Measurements from ENCODE around the gene MRC2. TPM values are rescaled to one million over a fixed set of nuclear protein-coding genes. Genes with fewer than 3 reads are reported as not detected.

The MRC2 gene
- polyA plus RNA-seq, 3 donors from 2014 or later, result not detected

- Mint-ChIP-seq H3K36me3 (no peaks in the 10 kb centered on the region), H3K27me3 (ENCODE audit: low read depth in 3 of 3) (peaks cover 0 to 2% (median 1%) of the 10 kb centered on the region in 3 donors), H3K9me3 (no peaks in the 10 kb centered on the region), H3K27ac (no peak overlapping the region), H3K4me1 (no peaks in the 10 kb centered on the region), H3K4me3 (no peak overlapping the region)
- no peak for DNase-seq
Measured at GRCh38 chr17:62738281-62738680, 110.8 kb downstream of the MRC2 start.

GRCh38 chr17:62739645-62740388, 112.3 kb downstream of the MRC2 start:
- Mint-ChIP-seq H3K36me3 (no peaks in the 10 kb centered on the region), H3K4me3 (no peak overlapping the region), H3K9me3 (no peaks in the 10 kb centered on the region), H3K4me1 (no peaks in the 10 kb centered on the region), H3K27ac (no peak overlapping the region), H3K27me3 (ENCODE audit: low read depth in 3 of 3) (peaks cover 0 to 2% (median 2%) of the 10 kb centered on the region in 3 donors)
- DNase-seq, result no peak

- no peaks in the 10 kb centered on the region for H3K36me3 Mint-ChIP-seq
- H3K4me1 Mint-ChIP-seq, result no peaks in the 10 kb centered on the region
- no peak for DNase-seq
- H3K27ac Mint-ChIP-seq, result no peak overlapping the region
- H3K4me3 Mint-ChIP-seq, result no peak overlapping the region
- peaks cover 0 to 2% (median 2%) of the 10 kb centered on the region in 3 donors for H3K27me3 Mint-ChIP-seq (ENCODE audit: low read depth in 3 of 3)
- H3K9me3 Mint-ChIP-seq, result no peaks in the 10 kb centered on the region
Measured at GRCh38 chr17:62741290-62741689, 113.8 kb downstream of the MRC2 start.

Other genes with a start within 250 kb of the MRC2 start
- gene EFCAB3, start 247.1 kb upstream of the MRC2 start, polyA plus RNA-seq, result not detected
- gene METTL2A, start 203.8 kb upstream of the MRC2 start, polyA plus RNA-seq, result 10 to 100 TPM in 2 of 3 donors, 1 to 10 TPM in 1; 7.5 to 14.8 (median 10.3) TPM
- gene TLK2, start 148.8 kb upstream of the MRC2 start, polyA plus RNA-seq, result 10 to 100 TPM in 1 of 3 donors, 1 to 10 TPM in 2; 6.4 to 19.7 (median 6.6) TPM
- 1 to 10 TPM; 1.8 to 2.1 (median 2.0) TPM for gene MARCHF10, start 180.6 kb downstream of the MRC2 start, polyA plus RNA-seq

Measured in immature natural killer cell (primary cell).